ENCODE data around the gene MSH2. TPM values are rescaled to one million over a fixed set of nuclear protein-coding genes. Genes with fewer than 3 reads are reported as not detected.

The MSH2 gene
- total RNA-seq, 1 donor from 2014 or later, result 63.3 TPM

GRCh38 chr2:47516360-47517104 is 113.6 kb downstream of the MSH2 start:
- peaks cover 3% of the 10 kb centered on the region for H3K36me3 Mint-ChIP-seq (ENCODE audit: insufficient read depth)
- no peak for DNase-seq (ENCODE audit: low spot score, unreplicated experiment)
- H3K27ac Mint-ChIP-seq, result no peak overlapping the region
- no peak for TF ChIP-seq CTCF (IDR thresholded peaks at IDR 0.05; ENCODE audit: unreplicated experiment)
- H3K4me1 Mint-ChIP-seq (ENCODE audit: low read depth), result peaks cover 3% of the 10 kb centered on the region
- no peaks in the 10 kb centered on the region for H3K27me3 Mint-ChIP-seq
- no peak overlapping the region for H3K4me3 Mint-ChIP-seq (ENCODE audit: low read depth)
- H3K9me3 Mint-ChIP-seq (ENCODE audit: low read depth), result no peaks in the 10 kb centered on the region

- no peaks in the 10 kb centered on the region for H3K27me3 Mint-ChIP-seq
- no peaks in the 10 kb centered on the region for H3K9me3 Mint-ChIP-seq (ENCODE audit: low read depth)
- no peak overlapping the region for H3K4me3 Mint-ChIP-seq (ENCODE audit: low read depth)
- no peak overlapping the region for H3K27ac Mint-ChIP-seq
- H3K36me3 Mint-ChIP-seq (ENCODE audit: insufficient read depth), result peaks cover 3% of the 10 kb centered on the region
- peaks cover 3% of the 10 kb centered on the region for H3K4me1 Mint-ChIP-seq (ENCODE audit: low read depth)
- no peak for DNase-seq (ENCODE audit: low spot score, unreplicated experiment)
- TF ChIP-seq CTCF (IDR thresholded peaks at IDR 0.05; ENCODE audit: unreplicated experiment), result no peak
Measured at GRCh38 chr2:47518497-47519146, 115.7 kb downstream of the MSH2 start.

GRCh38 chr2:47519147-47519537 is 116.2 kb downstream of the MSH2 start:
- H3K4me3 Mint-ChIP-seq (ENCODE audit: low read depth), result no peak overlapping the region
- H3K4me1 Mint-ChIP-seq (ENCODE audit: low read depth), result peaks cover 3% of the 10 kb centered on the region
- H3K36me3 Mint-ChIP-seq (ENCODE audit: insufficient read depth), result peaks cover under 1% of the 10 kb centered on the region
- no peak for TF ChIP-seq CTCF (IDR thresholded peaks at IDR 0.05; ENCODE audit: unreplicated experiment)
- no peak overlapping the region for H3K27ac Mint-ChIP-seq
- no peak for DNase-seq (ENCODE audit: low spot score, unreplicated experiment)
- H3K27me3 Mint-ChIP-seq, result no peaks in the 10 kb centered on the region
- no peaks in the 10 kb centered on the region for H3K9me3 Mint-ChIP-seq (ENCODE audit: low read depth)

GRCh38 chr2:47519604-47520301 is 116.8 kb downstream of the MSH2 start:
- Mint-ChIP-seq H3K27ac (no peak overlapping the region), H3K27me3 (no peaks in the 10 kb centered on the region), H3K9me3 (ENCODE audit: low read depth) (no peaks in the 10 kb centered on the region), H3K4me3 (ENCODE audit: low read depth) (no peak overlapping the region), H3K36me3 (ENCODE audit: insufficient read depth) (no peaks in the 10 kb centered on the region), H3K4me1 (ENCODE audit: low read depth) (peaks cover 3% of the 10 kb centered on the region)
- no peak for DNase-seq (ENCODE audit: low spot score, unreplicated experiment)
- no peak for TF ChIP-seq CTCF (IDR thresholded peaks at IDR 0.05; ENCODE audit: unreplicated experiment)

- Mint-ChIP-seq H3K4me3 (ENCODE audit: low read depth) (no peak overlapping the region), H3K27me3 (no peaks in the 10 kb centered on the region), H3K36me3 (ENCODE audit: insufficient read depth) (no peaks in the 10 kb centered on the region), H3K27ac (no peak overlapping the region), H3K9me3 (ENCODE audit: low read depth) (no peaks in the 10 kb centered on the region), H3K4me1 (ENCODE audit: low read depth) (peaks cover 3% of the 10 kb centered on the region)
- no peak for DNase-seq (ENCODE audit: low spot score, unreplicated experiment)
- no peak for TF ChIP-seq CTCF (IDR thresholded peaks at IDR 0.05; ENCODE audit: unreplicated experiment)
Measured at GRCh38 chr2:47520302-47520630, 117.3 kb downstream of the MSH2 start.
